SH-SY5Y (cell line): Measurements from ENCODE around the gene CNMD.

Source experiments
- GATA2 ChIP-seq: IDR thresholded peaks from 2 replicates; pipeline ENCODE4 v1.6.1; 2011; ENCODE audit warnings: mild to moderate bottlenecking, low read depth, low read length
- GATA3 ChIP-seq: IDR thresholded peaks from 2 replicates; pipeline ENCODE4 v1.6.1; 2011; ENCODE audit warnings: low read depth, mild to moderate bottlenecking, low read length, moderate library complexity

- no peak for TF ChIP-seq GATA3
- no peak for TF ChIP-seq GATA2
These were observed 41.0 kb upstream of the CNMD start for GRCh38 chr13:52780611-52781010.
